GM18951 (cell line): ENCODE data around the gene HMX2.
"Not testable (repeated sequence)": the region's sequence is repeated elsewhere in the genome, so short reads cannot be mapped to it uniquely, and the experiment has no call there.

Experiments used
- POLR2A ChIP-seq: IDR thresholded peaks from 4 replicates; pipeline ENCODE4 v1.6.1; 2011; ENCODE audit warnings: mild to moderate bottlenecking; ENCODE audit not compliant: insufficient read length, insufficient read depth; ENCODE audit errors: extremely low read depth
- in situ Hi-C: fragments of 300-500 bp; cut with MboI; formaldehyde crosslinking; loops from one replicate; pipeline ENCODE4 v1.12.0; 2022; ENCODE audit warnings: low sequenced_read_pairs, mixed read lengths, inconsistent platforms; ENCODE audit not compliant: unreplicated experiment

The HMX2 gene

DNA sequence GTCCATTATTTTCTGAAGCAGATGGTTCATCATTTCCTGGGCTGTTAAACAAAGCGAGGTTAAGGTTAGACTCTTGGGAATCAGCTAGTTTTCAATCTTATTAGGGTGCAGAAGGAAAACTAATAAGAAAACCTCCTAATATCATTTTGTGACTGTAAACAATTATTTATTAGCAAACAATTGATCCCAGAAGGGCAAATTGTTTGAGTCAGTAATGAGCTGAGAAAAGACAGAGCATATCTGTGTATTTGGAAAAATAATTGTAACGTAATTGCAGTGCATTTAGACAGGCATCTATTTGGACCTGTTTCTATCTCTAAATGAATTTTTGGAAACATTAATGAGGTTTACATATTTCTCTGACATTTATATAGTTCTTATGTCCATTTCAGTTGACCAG, 16.4 kb downstream of the HMX2 start:
- in situ Hi-C loops, result no loop called here
- no peak for TF ChIP-seq POLR2A

DNA sequence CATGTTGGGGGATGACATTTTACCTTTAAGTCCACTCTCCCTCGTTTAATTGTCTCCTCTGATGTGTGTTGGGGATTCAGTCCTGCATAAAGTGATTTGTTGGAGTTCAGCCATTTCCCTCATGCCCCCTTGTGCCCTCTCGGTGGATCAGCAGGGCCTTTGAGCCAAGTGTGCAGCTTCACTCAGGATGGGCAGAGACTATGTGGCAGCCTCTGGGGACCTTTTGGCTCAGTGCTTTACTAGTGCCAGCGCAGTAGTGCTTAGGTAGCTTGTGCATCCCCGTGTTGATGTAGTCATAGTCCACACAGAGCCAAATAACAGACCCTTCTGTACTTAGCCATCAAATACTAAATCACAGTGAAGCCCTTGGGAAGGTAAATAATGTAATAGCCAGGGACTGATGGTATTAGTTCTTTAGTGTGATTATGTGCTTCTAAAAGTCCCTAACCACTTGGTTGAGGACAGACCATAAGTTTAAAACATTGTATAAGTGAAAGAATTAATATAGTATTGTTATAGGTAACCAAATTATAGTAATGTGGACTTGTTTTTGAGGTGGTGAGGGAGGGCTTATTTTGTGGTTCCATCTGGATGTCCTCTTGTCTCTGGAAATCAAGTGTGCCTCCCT, 17.6 kb downstream of the HMX2 start:
- in situ Hi-C loops, result no loop called here
- no peak for TF ChIP-seq POLR2A

DNA sequence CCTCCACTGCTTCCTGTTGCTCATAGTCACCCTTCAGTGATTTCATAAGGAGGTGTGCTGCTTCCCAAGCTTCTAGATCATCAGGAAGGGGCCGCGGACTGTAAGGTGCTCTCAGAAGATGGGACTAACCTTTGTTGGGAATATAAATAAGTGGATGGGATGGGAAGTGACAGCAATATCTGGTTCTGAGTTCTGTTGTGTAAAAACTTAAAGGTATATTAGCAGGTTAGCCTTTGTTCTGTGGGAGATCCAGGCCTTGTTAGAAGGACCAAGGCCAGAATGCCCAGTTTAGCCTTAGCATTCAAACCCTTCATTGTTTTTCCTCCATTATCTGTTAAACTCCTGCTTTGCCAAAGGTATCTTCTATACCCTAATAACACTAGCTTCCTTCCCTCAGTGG, 18.7 kb downstream of the HMX2 start:
- in situ Hi-C loops, result no loop called here
- no peak for TF ChIP-seq POLR2A

DNA sequence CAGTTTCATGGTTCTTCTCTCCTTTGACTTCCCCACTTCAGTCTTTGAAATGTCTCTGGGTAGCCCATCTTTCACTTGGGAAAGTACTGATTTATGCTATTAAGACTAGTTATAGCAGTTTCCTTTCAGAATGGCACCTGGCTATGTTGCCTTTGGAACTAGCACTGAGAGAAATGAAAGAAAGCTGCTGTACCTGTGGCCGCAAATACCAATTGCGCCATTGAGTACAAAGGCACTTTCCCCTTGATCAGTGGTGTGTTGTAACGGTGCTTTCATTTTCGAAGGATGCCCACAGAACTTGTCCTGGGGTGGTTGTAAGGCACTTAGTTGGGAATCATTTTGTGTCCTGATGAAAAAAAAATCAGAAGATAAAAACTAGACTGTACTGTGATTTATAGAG, 23.0 kb downstream of the HMX2 start:
- in situ Hi-C loops, result no loop called here
- TF ChIP-seq POLR2A, result no peak

DNA sequence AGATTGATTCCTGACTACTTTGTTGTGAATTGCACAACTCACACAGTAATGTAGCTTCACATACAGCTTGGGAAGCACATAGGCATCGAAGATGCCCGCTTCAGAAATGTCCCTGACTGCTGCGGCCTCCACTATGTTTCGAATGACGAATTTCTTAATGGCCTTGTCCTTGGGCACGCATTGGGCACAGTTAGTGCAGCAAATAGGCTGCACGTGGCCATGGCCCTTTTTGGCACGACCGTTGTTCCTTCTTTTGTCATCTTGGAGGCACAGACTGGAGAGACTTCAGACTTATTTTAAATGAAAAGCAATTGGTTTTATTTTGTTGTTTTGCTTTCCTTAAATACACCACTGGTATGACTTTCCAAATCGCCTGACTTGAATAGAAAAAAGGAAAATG, 23.7 kb downstream of the HMX2 start:
- in situ Hi-C loops, result not testable (repeated sequence)

DNA sequence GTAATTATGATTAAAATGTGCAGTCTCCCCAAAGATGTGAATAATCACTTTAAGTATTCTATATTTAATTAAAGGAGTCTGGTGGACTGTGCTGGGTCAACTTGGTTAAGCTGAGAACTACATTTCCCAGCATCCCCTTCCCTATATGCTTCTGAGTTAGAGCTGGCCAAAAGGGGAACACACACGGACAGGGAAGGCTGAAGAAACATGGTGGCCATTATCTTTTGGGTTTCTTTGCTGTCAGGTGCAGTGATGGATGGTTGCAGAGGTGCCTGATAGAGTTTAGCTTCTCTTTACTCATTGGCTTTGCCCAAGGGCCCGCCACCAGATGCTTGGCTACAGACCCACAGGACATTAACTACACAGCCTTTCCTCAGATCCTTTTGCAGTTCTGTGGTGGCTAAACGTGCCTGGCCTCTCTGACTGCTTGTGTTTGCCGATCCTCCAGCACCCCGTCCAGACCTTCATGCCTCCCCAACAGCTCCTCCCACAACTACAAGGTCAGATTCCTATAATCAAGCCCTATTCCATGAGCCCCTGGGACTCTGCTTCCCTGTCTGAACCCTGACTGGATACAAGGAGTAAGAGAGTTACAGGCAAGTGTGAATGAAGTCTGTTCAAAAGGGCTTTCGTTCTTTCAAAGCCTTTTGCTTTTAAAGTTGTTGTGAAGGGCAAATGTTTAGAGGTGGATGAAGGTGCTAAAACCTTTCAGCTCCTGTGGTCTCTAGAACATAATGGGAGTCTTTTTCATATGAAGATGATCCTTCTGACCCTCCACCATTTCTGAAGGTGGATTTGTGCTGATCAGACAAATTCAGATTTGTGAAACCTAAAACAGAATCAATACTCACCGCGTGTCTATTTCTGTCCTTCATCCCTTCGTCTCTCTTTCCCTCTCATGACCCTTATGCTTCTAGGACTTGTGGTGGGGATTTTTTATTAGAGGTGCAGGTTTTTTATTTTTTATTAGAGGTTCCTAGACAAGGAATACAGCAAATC, 27.8 kb downstream of the HMX2 start:
- in situ Hi-C loops, result no loop called here
- TF ChIP-seq POLR2A, result no peak

DNA sequence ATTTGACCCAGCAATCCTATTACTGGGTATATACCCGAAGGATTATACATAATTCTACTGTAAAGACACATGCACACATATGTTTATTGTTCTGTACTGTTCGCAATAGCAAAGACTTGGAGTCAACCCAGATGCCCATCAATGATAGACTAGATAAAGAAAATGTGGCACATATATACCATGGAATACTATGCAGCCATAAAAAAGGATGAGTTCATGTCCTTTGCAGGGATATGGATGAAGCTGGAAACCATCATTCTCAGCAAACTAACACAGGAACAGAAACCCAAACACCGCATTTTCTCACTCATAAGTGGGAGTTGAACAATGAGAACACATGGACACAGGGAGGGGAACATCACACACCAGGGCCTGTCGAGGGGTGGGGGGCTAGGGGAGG, 30.5 kb downstream of the HMX2 start:
- in situ Hi-C loops, result not testable (repeated sequence)

DNA sequence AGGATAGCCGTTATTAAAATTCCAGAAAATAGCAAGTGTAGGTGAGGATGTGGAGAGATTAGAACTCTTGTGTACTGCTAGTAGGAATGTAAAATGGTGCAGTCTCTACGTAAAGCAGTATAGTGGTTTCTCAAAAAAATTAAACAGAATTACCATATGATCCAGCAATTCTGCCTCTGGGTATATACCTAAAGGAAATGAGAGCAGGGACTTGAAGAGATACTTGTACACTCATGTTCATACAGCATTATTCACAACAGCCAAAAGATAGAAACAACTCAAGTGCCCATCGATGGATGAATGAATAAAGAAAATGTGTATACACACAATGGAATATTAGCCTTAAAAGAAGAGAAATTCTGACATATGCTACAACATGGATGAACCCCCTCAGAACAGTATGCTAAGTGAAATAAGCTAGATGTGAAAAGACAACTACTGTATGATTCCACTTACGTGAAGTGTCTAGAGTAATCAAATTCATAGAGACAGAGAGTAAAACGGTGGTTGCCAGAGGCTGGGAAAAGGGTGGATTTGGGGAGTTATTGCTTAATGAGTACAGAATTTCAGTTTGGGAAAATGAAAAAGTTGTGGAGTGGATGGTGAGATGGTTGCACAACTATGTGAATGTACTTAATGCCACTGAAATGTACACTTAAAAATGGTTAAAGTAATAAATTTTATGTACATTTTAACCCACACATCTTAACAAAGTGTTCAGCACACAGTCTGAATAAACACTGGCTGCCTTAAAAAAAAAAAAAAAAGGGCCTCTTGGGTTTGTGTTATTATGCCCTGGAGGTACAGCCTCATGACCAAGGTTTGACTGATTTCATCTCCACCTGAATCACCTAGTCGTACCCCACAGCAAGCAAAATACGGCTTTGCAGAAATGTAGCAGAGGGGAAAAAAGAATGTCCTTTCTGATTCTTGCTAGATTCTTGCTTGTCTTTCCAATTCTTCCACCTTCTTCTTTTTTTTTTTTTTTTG, 32.5 kb downstream of the HMX2 start:
- no peak for TF ChIP-seq POLR2A
- in situ Hi-C loops, result no loop called here

DNA sequence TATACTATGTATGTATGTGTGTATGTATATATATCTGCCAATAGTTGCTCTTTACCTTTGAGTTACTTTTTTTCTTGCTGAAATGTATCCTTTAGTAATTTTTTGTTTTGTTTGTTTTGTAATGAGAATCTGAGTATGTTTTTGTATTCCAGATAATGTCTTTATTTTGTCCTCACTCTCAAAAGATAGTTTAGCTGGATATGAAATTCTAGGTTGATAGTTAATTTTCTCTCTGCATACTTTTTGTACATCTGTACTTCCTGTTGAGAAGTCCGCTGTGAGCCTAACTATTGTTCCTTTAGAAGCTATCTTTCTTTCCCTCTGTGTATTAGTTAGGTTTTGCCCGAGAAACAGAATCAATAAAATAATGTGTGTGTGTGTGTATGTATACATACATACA, 35.8 kb downstream of the HMX2 start:
- in situ Hi-C loops, result no loop called here
- no peak for TF ChIP-seq POLR2A

DNA sequence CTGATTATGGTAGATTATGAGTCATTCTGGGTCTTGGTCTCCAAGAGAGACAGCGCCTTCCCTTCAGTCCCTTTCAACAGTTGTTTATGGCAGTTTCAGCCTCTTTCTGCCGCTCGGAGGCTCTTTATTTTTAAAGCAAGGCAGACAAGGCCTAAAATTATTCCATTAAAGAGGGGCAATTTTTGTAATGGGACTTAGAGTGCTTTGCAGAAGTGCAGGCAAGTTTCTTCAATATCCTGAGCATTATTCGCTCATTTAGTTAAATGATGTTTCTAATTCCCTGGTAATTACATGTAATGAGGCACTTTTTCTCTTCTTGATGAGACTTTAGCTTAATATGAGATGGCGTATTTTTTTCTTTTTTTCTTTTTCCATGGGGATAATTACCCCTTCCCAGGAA, 39.8 kb downstream of the HMX2 start:
- in situ Hi-C loops, result no loop called here
- TF ChIP-seq POLR2A, result no peak

DNA sequence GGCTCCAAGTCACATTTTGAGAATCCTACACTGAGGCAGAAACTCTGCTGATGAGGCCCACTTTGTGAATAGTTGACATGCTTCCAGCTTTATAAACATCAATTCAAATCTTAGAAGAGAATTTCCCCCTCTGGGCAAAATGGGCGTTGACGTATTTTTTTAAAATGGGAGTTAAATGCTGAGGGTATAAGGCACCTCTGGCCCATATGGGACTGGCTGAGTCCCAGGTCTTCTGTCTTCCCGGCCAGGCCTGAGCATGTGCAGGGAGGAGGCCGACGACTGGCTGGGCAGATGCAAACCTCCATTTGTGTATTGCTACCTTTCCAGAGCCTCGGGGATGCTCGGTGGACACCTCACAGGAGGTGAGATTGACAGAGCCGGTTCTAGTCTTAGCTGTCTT, 44.0 kb downstream of the HMX2 start:
- in situ Hi-C loops, result no loop called here
- TF ChIP-seq POLR2A, result no peak

DNA sequence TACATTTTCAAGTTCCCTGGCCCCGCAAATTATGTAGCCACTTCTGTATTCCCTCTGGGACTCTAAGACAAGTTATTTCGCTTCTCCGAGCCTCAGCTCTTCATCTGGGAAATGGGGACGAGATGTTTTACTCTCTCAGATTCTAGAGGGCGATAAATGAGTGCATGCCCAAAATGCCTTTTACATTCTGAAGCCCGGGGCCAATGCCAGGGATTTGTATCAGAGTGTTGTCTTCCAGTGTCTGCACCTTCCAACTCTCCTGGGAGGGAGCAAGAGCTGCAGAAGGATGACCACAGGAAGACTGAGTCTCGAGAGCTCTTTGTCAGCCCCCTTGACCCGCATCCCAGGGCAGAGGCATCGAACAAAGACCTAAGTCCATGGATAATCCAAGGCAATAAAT, 46.1 kb downstream of the HMX2 start:
- no peak for TF ChIP-seq POLR2A

More for the DNA sequence above, 46.1 kb downstream of the HMX2 start:
- in situ Hi-C loops, result no loop called here
